Esophagus squamous epithelium (tissue), 5 donors: ENCODE results near the gene BZW2. TPM values are rescaled to one million over a fixed set of nuclear protein-coding genes. Genes with fewer than 3 reads are reported as not detected.
A peak's percentile ranks its signal among the peaks of the same experiment; 100 is the strongest.

Experiments used
- DNase-seq: peaks from one replicate; lab custom pipeline; 2025; lab: John Stamatoyannopoulos, UW
- H3K27ac ChIP-seq, 4 donors: fragments of 200-600 bp; sonication (generic); one replicate each; pipeline ENCODE4 v1.5.1; 2016 to 2019; ENCODE audit warnings: mild to moderate bottlenecking in 1 of 4
- H3K27me3 ChIP-seq, 4 donors: fragments of 200-600 bp; sonication (generic); 1 replicate in 3 of 4; 2 replicates in 1 of 4; pipeline versions ENCODE4 v1.5.1 to v1.6.0; 2017 to 2021; ENCODE audit warnings: antibody characterized with exemption in 1 of 4
- H3K36me3 ChIP-seq, 3 donors: fragments of 200-600 bp; sonication (generic); one replicate each; pipeline ENCODE4 v1.5.1; 2016 to 2019
- H3K4me1 ChIP-seq, 3 donors: fragments of 200-600 bp; sonication (generic); one replicate each; pipeline ENCODE4 v1.5.1; 2017 to 2019
- H3K4me3 ChIP-seq, 4 donors: fragments of 200-600 bp; sonication (generic); 1 replicate in 3 of 4; 2 replicates in 1 of 4; pipeline ENCODE4 v1.5.1; 2016 to 2019; ENCODE audit warnings: mild to moderate bottlenecking in 2 of 4, moderate library complexity in 1 of 4
- H3K9me3 ChIP-seq, 3 donors: fragments of 200-600 bp; sonication (generic); one replicate each; pipeline ENCODE4 v1.5.1; 2016 to 2019
- CTCF ChIP-seq, 6 experiments: fragments of 450-650 bp in 4 of 6; fragments of 200-600 bp in 2 of 6; sonication (generic) in 2 of 6; IDR thresholded peaks; one replicate each; pipeline ENCODE4 v1.5.1; 2016 to 2019; ENCODE audit warnings: antibody characterized with exemption in 6 of 6, mild to moderate bottlenecking in 4 of 6, moderate library complexity in 4 of 6
- POLR2A ChIP-seq, 4 donors: fragments of 450-650 bp; IDR thresholded peaks; one replicate each; pipeline ENCODE4 v1.6.1; 2017; ENCODE audit warnings: antibody characterized with exemption in 4 of 4, mild to moderate bottlenecking in 4 of 4, moderate library complexity in 3 of 4
- WGBS, 2 donors: methylation state at CpG; one replicate each; pipeline ENCODE4 v1.1.5; 2018; 5-methylcytosine and 5-hydroxymethylcytosine counted together
- intact Hi-C: fragments of 100-400 bp; cut with DNase I; formaldehyde crosslinking; loops from one replicate; pipeline ENCODE4 v1.15.0; 2022
- total RNA-seq, 4 donors: library from RNA; depleted of rRNA; stranded (reverse); fragments of >200 nt; gene quantifications; one replicate each; pipeline ENCODE4 v1.1.0, GENCODE V29; 2016
- donor health status: DM: yes; HTN: yes; CAD: no.

Gene BZW2
- total RNA-seq, 4 donors from 2014 or later, result 38.2 to 79.5 (median 69.6) TPM

- WGBS, 2 donors, result 72 to 90% methylated on average over 1 of the region's 1 CpG
Measured at GRCh38 chr7:16719699-16720098, 73.7 kb downstream of the BZW2 start.

GRCh38 chr7:16721541-16721940 lies 75.6 kb downstream of the BZW2 start:
- Histone ChIP-seq H3K36me3 (no peaks in the 10 kb centered on the region), H3K9me3 (no peaks in the 10 kb centered on the region), H3K4me1 (peaks cover 0 to 15% (median 0%) of the 10 kb centered on the region in 3 donors), H3K4me3 (no peak overlapping the region), H3K27me3 (no peaks in the 10 kb centered on the region), H3K27ac (no peak overlapping the region)
- WGBS, 2 donors, result 82 to 83% methylated on average over 4 of the region's 4 CpGs
- TF ChIP-seq POLR2A (IDR thresholded peaks at IDR 0.05) (no peak), CTCF (IDR thresholded peaks at IDR 0.05) (no peak)
- intact Hi-C loops, result no loop called here
- DNase-seq, result no peak

More at GRCh38 chr7:16719699-16720098, 73.7 kb downstream of the BZW2 start:
- no peak overlapping the region for H3K4me3 ChIP-seq
- DNase-seq, result no peak
- no peaks in the 10 kb centered on the region for H3K27me3 ChIP-seq
- TF ChIP-seq CTCF (IDR thresholded peaks at IDR 0.05), result no peak
- no peak for TF ChIP-seq POLR2A (IDR thresholded peaks at IDR 0.05)
- intact Hi-C loops, result no loop called here
- peak overlapping the region in 2 of 4 donors; percentile 17 to 39 for H3K27ac ChIP-seq
- H3K4me1 ChIP-seq, result peaks cover 0 to 15% (median 0%) of the 10 kb centered on the region in 3 donors
- no peaks in the 10 kb centered on the region for H3K9me3 ChIP-seq
- H3K36me3 ChIP-seq, result no peaks in the 10 kb centered on the region

GRCh38 chr7:16724344-16724743 lies 78.4 kb downstream of the BZW2 start:
- 78 to 100% methylated on average over 1 of the region's 1 CpG for WGBS, 2 donors
- Histone ChIP-seq H3K27ac (no peak overlapping the region), H3K9me3 (no peaks in the 10 kb centered on the region), H3K36me3 (no peaks in the 10 kb centered on the region), H3K4me3 (no peak overlapping the region), H3K27me3 (no peaks in the 10 kb centered on the region), H3K4me1 (peaks cover 0 to 4% (median 0%) of the 10 kb centered on the region in 3 donors)
- intact Hi-C loops, result no loop called here
- TF ChIP-seq CTCF (IDR thresholded peaks at IDR 0.05), result no peak
- DNase-seq, result no peak

- TF ChIP-seq POLR2A (IDR thresholded peaks at IDR 0.05) (no peak), CTCF (IDR thresholded peaks at IDR 0.05) (no peak)
- no peaks in the 10 kb centered on the region for H3K9me3 ChIP-seq
- WGBS, 2 donors, result 87 to 90% methylated on average over 2 of the region's 2 CpGs
- H3K4me1 ChIP-seq, result no peaks in the 10 kb centered on the region
- no peaks in the 10 kb centered on the region for H3K36me3 ChIP-seq
- H3K27ac ChIP-seq, result no peak overlapping the region
- no peaks in the 10 kb centered on the region for H3K27me3 ChIP-seq
- no peak for DNase-seq
- intact Hi-C loops, result no loop called here
- no peak overlapping the region for H3K4me3 ChIP-seq
Measured at GRCh38 chr7:16726189-16726588, 80.2 kb downstream of the BZW2 start.

GRCh38 chr7:16727736-16728135 lies 81.8 kb downstream of the BZW2 start:
- no peaks in the 10 kb centered on the region for H3K9me3 ChIP-seq
- intact Hi-C loops, result no loop called here
- no peak overlapping the region for H3K4me3 ChIP-seq
- H3K27ac ChIP-seq, result no peak overlapping the region
- WGBS, 2 donors, result 68 to 91% methylated on average over 4 of the region's 4 CpGs
- no peaks in the 10 kb centered on the region for H3K27me3 ChIP-seq
- no peak for TF ChIP-seq CTCF (IDR thresholded peaks at IDR 0.05)
- no peak for TF ChIP-seq POLR2A (IDR thresholded peaks at IDR 0.05)
- DNase-seq, result no peak
- H3K36me3 ChIP-seq, result no peaks in the 10 kb centered on the region
- no peaks in the 10 kb centered on the region for H3K4me1 ChIP-seq
